Calu3 (cell line): ENCODE results near the gene SHC2. TPM values are rescaled to one million over a fixed set of nuclear protein-coding genes. Genes with fewer than 3 reads are reported as not detected.

Experiments
- BruUV-seq: library from RNA; stranded (reverse); fragments of 400-500 nt; replicated peaks from 2 replicates; lab custom pipeline; 2021; lab: Mats Ljungman, UMichigan
- CTCF ChIA-PET: fragments of 300-600 bp; sonication (Branson Sonifier 250); formaldehyde crosslinking; loops from one replicate; lab custom pipeline; 2022; ENCODE audit warnings: antibody characterized with exemption; lab: Charles Lee
- DNase-seq: peaks from one replicate; pipeline ENCODE4 v3.0.0; 2022
- H3K27ac Mint-ChIP-seq: one replicate; pipeline ENCODE4 v1.8.0; 2022; ENCODE audit warnings: mixed read lengths; ENCODE audit not compliant: unreplicated experiment
- H3K27me3 Mint-ChIP-seq: one replicate; pipeline ENCODE4 v1.8.0; 2022; ENCODE audit warnings: mixed read lengths; ENCODE audit not compliant: unreplicated experiment
- H3K36me3 Mint-ChIP-seq: one replicate; pipeline ENCODE4 v1.8.0; 2022; ENCODE audit warnings: mild to moderate bottlenecking, moderate library complexity, mixed read lengths; ENCODE audit not compliant: insufficient read depth, unreplicated experiment
- H3K4me1 Mint-ChIP-seq: one replicate; pipeline ENCODE4 v1.8.0; 2022; ENCODE audit warnings: mild to moderate bottlenecking, low read depth, mixed read lengths; ENCODE audit not compliant: unreplicated experiment
- H3K4me3 Mint-ChIP-seq: one replicate; pipeline ENCODE4 v1.8.0; 2022; ENCODE audit warnings: mild to moderate bottlenecking, low read depth, moderate library complexity, mixed read lengths; ENCODE audit not compliant: unreplicated experiment
- H3K9me3 Mint-ChIP-seq: one replicate; pipeline ENCODE4 v1.8.0; 2022; ENCODE audit warnings: low read depth, mixed read lengths; ENCODE audit not compliant: unreplicated experiment
- CTCF ChIP-seq: fragments of 200-600 bp; IDR thresholded peaks from one replicate; pipeline ENCODE4 v1.8.0; 2022; ENCODE audit warnings: antibody characterized with exemption; ENCODE audit not compliant: unreplicated experiment
- intact Hi-C: fragments of 100-400 bp; cut with micrococcal nuclease; formaldehyde crosslinking; loops from one replicate; pipeline ENCODE4 v1.10.0; 2022; ENCODE audit not compliant: unreplicated experiment
- total RNA-seq: library from RNA; stranded (reverse); gene quantifications from 2 replicates; pipeline ENCODE4 v1.2.3, GENCODE V29; 2022

SHC2 gene
- total RNA-seq, 1 experiment from 2014 or later = 8.4 TPM

- no TSS peak for BruUV-seq
- no peaks in the 10 kb centered on the region for H3K4me1 Mint-ChIP-seq
- H3K4me3 Mint-ChIP-seq = no peak overlapping the region
- peaks cover 15% of the 10 kb centered on the region for H3K27me3 Mint-ChIP-seq
- TF ChIP-seq CTCF = no peak
- no peaks in the 10 kb centered on the region for H3K36me3 Mint-ChIP-seq
- CTCF ChIA-PET = no interaction called here
- intact Hi-C loops = no loop called here
- H3K9me3 Mint-ChIP-seq = no peaks in the 10 kb centered on the region
- no peak overlapping the region for H3K27ac Mint-ChIP-seq
- no peak for DNase-seq
Measured at GRCh38 chr19:403221-404027, 57.4 kb downstream of the SHC2 start.

- Mint-ChIP-seq H3K27ac (no peak overlapping the region), H3K9me3 (no peaks in the 10 kb centered on the region), H3K4me3 (no peak overlapping the region), H3K36me3 (no peaks in the 10 kb centered on the region), H3K27me3 (peaks cover 15% of the 10 kb centered on the region), H3K4me1 (no peaks in the 10 kb centered on the region)
- BruUV-seq = no TSS peak
- TF ChIP-seq CTCF = no peak
- intact Hi-C loops = no loop called here
- no peak for DNase-seq
- CTCF ChIA-PET = no interaction called here
Measured at GRCh38 chr19:402786-403185, 58.0 kb downstream of the SHC2 start.

GRCh38 chr19:401866-402511, 58.8 kb downstream of the SHC2 start:
- Mint-ChIP-seq H3K4me1 (no peaks in the 10 kb centered on the region), H3K27me3 (peaks cover 15% of the 10 kb centered on the region), H3K4me3 (no peak overlapping the region), H3K27ac (no peak overlapping the region), H3K9me3 (no peaks in the 10 kb centered on the region), H3K36me3 (no peaks in the 10 kb centered on the region)
- intact Hi-C loops = no loop called here
- no peak for DNase-seq
- no TSS peak for BruUV-seq
- TF ChIP-seq CTCF = no peak
- CTCF ChIA-PET = interaction anchor here (0.6 kb wide), 1 partner anchor 106 kb away, joined by 5 read pairs; no protein-coding TSS in a partner anchor

GRCh38 chr19:400976-401865, 59.6 kb downstream of the SHC2 start:
- BruUV-seq = no TSS peak
- Mint-ChIP-seq H3K27me3 (peaks cover 15% of the 10 kb centered on the region), H3K4me1 (no peaks in the 10 kb centered on the region), H3K9me3 (no peaks in the 10 kb centered on the region), H3K36me3 (no peaks in the 10 kb centered on the region), H3K27ac (no peak overlapping the region), H3K4me3 (no peak overlapping the region)
- intact Hi-C loops = no loop called here
- DNase-seq = no peak
- TF ChIP-seq CTCF = no peak
- CTCF ChIA-PET = no interaction called here
